H1 (cell line): ENCODE results near the gene PPP2R2C. TPM values are rescaled to one million over a fixed set of nuclear protein-coding genes. Genes with fewer than 3 reads are reported as not detected.

Experiments
- CTCF ChIA-PET: fragments of 300-600 bp; sonication (Branson Sonifier 250); formaldehyde crosslinking; loops from one replicate; lab custom pipeline; 2021; ENCODE audit not compliant: partially characterized antibody; lab: Charles Lee
- POLR2A ChIA-PET: fragments of 300-600 bp; sonication (Branson Sonifier 250); formaldehyde crosslinking; loops from one replicate; lab custom pipeline; 2021; ENCODE audit warnings: inconsistent platforms; ENCODE audit not compliant: partially characterized antibody; lab: Charles Lee
- DNase-seq, 2 experiments: peaks; one replicate each; pipeline versions ENCODE4 v3.0.0 to v3.0.0-alpha.2; 2010 to 2022; ENCODE audit warnings: low spot score in 2 of 2, low read depth in 1 of 2, mixed read lengths in 1 of 2
- FAIRE-seq: peaks from 2 replicates; lab custom pipeline; 2011; peaks lifted over from hg19 to GRCh38; lab: Jason Lieb, UNC
- H2AFZ ChIP-seq: 2 replicates; pipeline ENCODE4 v1.8.1; 2012; ENCODE audit warnings: low read length, inconsistent platforms
- H2AK5ac ChIP-seq: 2 replicates; pipeline ENCODE4 v1.6.1; 2013; ENCODE audit warnings: low read depth, low read length
- H2BK120ac ChIP-seq: replicated peaks from 2 replicates; pipeline ENCODE3; 2013; ENCODE audit warnings: low read depth, low read length, inconsistent platforms
- H2BK12ac ChIP-seq: 2 replicates; pipeline ENCODE4 v1.6.1; 2013; ENCODE audit warnings: low read depth, low read length
- H2BK15ac ChIP-seq: 2 replicates; pipeline ENCODE4 v1.6.1; 2013; ENCODE audit warnings: low read length
- H2BK20ac ChIP-seq: 2 replicates; pipeline ENCODE4 v1.6.1; 2013; ENCODE audit warnings: low read length
- H2BK5ac ChIP-seq: 2 replicates; pipeline ENCODE4 v1.6.1; 2013; ENCODE audit warnings: low read depth, low read length
- H3K14ac ChIP-seq: 2 replicates; pipeline ENCODE4 v1.6.1; 2013; ENCODE audit warnings: inconsistent platforms; ENCODE audit not compliant: insufficient read length
- H3K18ac ChIP-seq: 2 replicates; pipeline ENCODE4 v1.6.1; 2013; ENCODE audit warnings: low read length; ENCODE audit errors: extremely low read depth
- H3K23ac ChIP-seq: 2 replicates; pipeline ENCODE4 v1.6.1; 2013; ENCODE audit warnings: inconsistent platforms; ENCODE audit not compliant: insufficient read length
- H3K23me2 ChIP-seq: 2 replicates; pipeline ENCODE4 v1.6.1; 2013; ENCODE audit warnings: low read depth, low read length
- H3K27ac ChIP-seq: 2 replicates; pipeline ENCODE4 v1.6.1; 2011; ENCODE audit warnings: low read depth, low read length, inconsistent platforms
- H3K27me3 ChIP-seq, 4 experiments: replicated peaks in 1 of 4; 1 replicate in 1 of 4; 2 replicates in 3 of 4; pipeline versions ENCODE4 v1.6.1 to v1.8.1; 2011 to 2013; ENCODE audit warnings: low read length in 3 of 4, mild to moderate bottlenecking in 3 of 4, inconsistent platforms in 2 of 4, mixed read lengths in 2 of 4, moderate library complexity in 1 of 4; ENCODE audit not compliant: control insufficient read depth in 3 of 4, insufficient read depth in 3 of 4; ENCODE audit errors: extremely low read depth in 1 of 4
- H3K36me3 ChIP-seq, 4 experiments: 2 replicates each; pipeline versions ENCODE4 v1.6.1 to v1.8.1; 2011 to 2013; ENCODE audit warnings: mild to moderate bottlenecking in 4 of 4, low read length in 3 of 4, moderate library complexity in 2 of 4, control low read depth in 1 of 4, inconsistent platforms in 1 of 4; ENCODE audit not compliant: insufficient read depth in 4 of 4, control insufficient read depth in 2 of 4
- H3K4ac ChIP-seq: replicated peaks from 2 replicates; pipeline ENCODE3; 2013; ENCODE audit warnings: low read length, low read depth, mixed read lengths, inconsistent platforms; ENCODE audit not compliant: insufficient read length
- H3K4me1 ChIP-seq, 4 experiments: replicated peaks in 1 of 4; 1 replicate in 1 of 4; 2 replicates in 3 of 4; pipeline versions ENCODE4 v1.6.1 to v1.8.1; 2011 to 2013; ENCODE audit warnings: low read length in 3 of 4, inconsistent platforms in 2 of 4, mixed read lengths in 1 of 4; ENCODE audit not compliant: insufficient read depth in 4 of 4, control insufficient read depth in 3 of 4
- H3K4me2 ChIP-seq, 2 experiments: 2 replicates each; pipeline versions ENCODE4 v1.6.1 to v1.8.1; 2011 to 2013; ENCODE audit warnings: low read depth in 2 of 2, low read length in 2 of 2, control low read depth in 1 of 2, inconsistent platforms in 1 of 2, mild to moderate bottlenecking in 1 of 2; ENCODE audit not compliant: insufficient read depth in 1 of 2
- H3K4me3 ChIP-seq, 4 experiments: fragments of 200-600, 300-600 bp in 1 of 4; sonication (generic), shearing (Covaris generic), sonication (Bioruptor Twin) in 1 of 4; 2 replicates each; pipeline versions ENCODE4 v1.5.1 to v1.8.1; 2011 to 2016; ENCODE audit warnings: low read length in 4 of 4, low read depth in 3 of 4, control low read depth in 2 of 4, inconsistent platforms in 2 of 4, mild to moderate bottlenecking in 2 of 4, mixed read lengths in 1 of 4, moderate library complexity in 1 of 4; ENCODE audit not compliant: insufficient read depth in 2 of 4; ENCODE audit errors: extremely low read depth in 1 of 4
- H3K56ac ChIP-seq: replicated peaks from 2 replicates; pipeline ENCODE3; 2013; ENCODE audit warnings: low read depth, mild to moderate bottlenecking, mixed read lengths, low read length, inconsistent platforms; ENCODE audit not compliant: insufficient read length
- H3K79me1 ChIP-seq: 2 replicates; pipeline ENCODE4 v1.6.1; 2013; ENCODE audit warnings: low read depth, low read length, control low read depth
- H3K79me2 ChIP-seq, 2 experiments: 2 replicates each; pipeline versions ENCODE4 v1.6.1 to v1.8.1; 2012 to 2013; ENCODE audit warnings: low read length in 2 of 2, mild to moderate bottlenecking in 2 of 2, inconsistent platforms in 1 of 2; ENCODE audit not compliant: insufficient read depth in 2 of 2, control insufficient read depth in 1 of 2
- H3K9ac ChIP-seq, 4 experiments: replicated peaks in 1 of 4; 1 replicate in 1 of 4; 2 replicates in 3 of 4; pipeline versions ENCODE4 v1.6.1 to v1.8.1; 2011 to 2013; ENCODE audit warnings: low read depth in 3 of 4, low read length in 3 of 4, control low read depth in 2 of 4, mild to moderate bottlenecking in 2 of 4, moderate library complexity in 2 of 4, inconsistent platforms in 1 of 4; ENCODE audit errors: extremely low read depth in 1 of 4
- H3K9me3 ChIP-seq, 2 experiments: 2 replicates each; pipeline versions ENCODE4 v1.6.1 to v1.8.1; 2012 to 2013; ENCODE audit warnings: mild to moderate bottlenecking in 2 of 2, moderate library complexity in 2 of 2, control low read depth in 1 of 2, inconsistent platforms in 1 of 2, low read depth in 1 of 2, low read length in 1 of 2, mixed read lengths in 1 of 2; ENCODE audit not compliant: insufficient read depth in 2 of 2
- H4K20me1 ChIP-seq, 2 experiments: replicated peaks in 1 of 2; 2 replicates each; pipeline versions ENCODE3 to v1.8.1; 2011 to 2013; ENCODE audit warnings: inconsistent platforms in 2 of 2, low read length in 2 of 2, mild to moderate bottlenecking in 1 of 2; ENCODE audit not compliant: insufficient read depth in 2 of 2, control insufficient read depth in 1 of 2
- H4K5ac ChIP-seq: 2 replicates; pipeline ENCODE4 v1.6.1; 2013; ENCODE audit warnings: low read length, low read depth, mixed read lengths, inconsistent platforms; ENCODE audit not compliant: insufficient read length
- H4K8ac ChIP-seq: 2 replicates; pipeline ENCODE4 v1.8.0; 2013; ENCODE audit warnings: mild to moderate bottlenecking, moderate library complexity, low read length, inconsistent platforms; ENCODE audit not compliant: insufficient read depth; ENCODE audit errors: extremely low read depth
- H4K91ac ChIP-seq: replicated peaks from 2 replicates; pipeline ENCODE3; 2013; ENCODE audit warnings: low read length, mixed read lengths, inconsistent platforms; ENCODE audit not compliant: insufficient read length
- ASH2L ChIP-seq: fragments of 200-600, 300-600 bp; sonication (generic); IDR thresholded peaks from one replicate; pipeline ENCODE4 v1.7.1; 2017; ENCODE audit warnings: low read length
- BRCA1 ChIP-seq: IDR thresholded peaks from 2 replicates; pipeline ENCODE4 v1.6.1; 2012; ENCODE audit warnings: low read depth, low read length, improper control_type of control experiment
- CEBPB ChIP-seq: IDR thresholded peaks from 2 replicates; pipeline ENCODE4 v1.6.1; 2012; ENCODE audit warnings: low read depth, low read length
- FOSL1 ChIP-seq: IDR thresholded peaks from 2 replicates; pipeline ENCODE4 v1.6.1; 2011; ENCODE audit warnings: mild to moderate bottlenecking, low read depth, low read length, moderate library complexity; ENCODE audit not compliant: insufficient read depth
- JUND ChIP-seq: IDR thresholded peaks from 2 replicates; pipeline ENCODE4 v1.6.1; 2011; ENCODE audit warnings: mild to moderate bottlenecking, improper control_type of control experiment, low read length
- RXRA ChIP-seq: IDR thresholded peaks from 2 replicates; pipeline ENCODE4 v1.6.1; 2011; ENCODE audit warnings: low read depth, mild to moderate bottlenecking, low read length, moderate library complexity; ENCODE audit not compliant: insufficient read depth
- SIRT6 ChIP-seq: IDR thresholded peaks from one replicate; pipeline ENCODE4 v1.7.1; 2012; ENCODE audit warnings: low read length, inconsistent platforms
- SUZ12 ChIP-seq: fragments of 200-600 bp; sonication (generic); IDR thresholded peaks from 2 replicates; pipeline ENCODE4 v1.6.1; 2012; ENCODE audit warnings: mild to moderate bottlenecking, inconsistent platforms, low read length, moderate library complexity, mixed read lengths
- YY1 ChIP-seq: IDR thresholded peaks from 2 replicates; pipeline ENCODE4 v1.6.1; 2011; ENCODE audit warnings: low read depth, mild to moderate bottlenecking, low read length
- WGBS, 2 experiments: shearing (Covaris generic) in 1 of 2; methylation state at CpG; one replicate each; pipeline versions ENCODE4 v1.1.6 to v1.1.7; 2013 to 2015; ENCODE audit warnings: low lambda C conversion rate in 2 of 2, mixed read lengths in 2 of 2, inconsistent platforms in 1 of 2, low coverage in 1 of 2, missing lambda C conversion rate in 1 of 2; ENCODE audit not compliant: insufficient replicate concordance in 2 of 2, insufficient coverage in 1 of 2, insufficient read length in 1 of 2; ENCODE audit errors: extremely low coverage in 1 of 2, missing lambda C conversion rate in 1 of 2; 5-methylcytosine and 5-hydroxymethylcytosine counted together
- polyA plus RNA-seq, 7 experiments: library from polyadenylated mRNA; depleted of rRNA in 3 of 7; stranded (reverse) in 5 of 7; unstranded in 2 of 7; fragments of >200 nt in 5 of 7; fragments of 200-250 nt in 2 of 7; gene quantifications; 1 replicate in 5 of 7; 2 replicates in 1 of 7; 4 replicates in 1 of 7; pipeline versions ENCODE4 v1.2.1 to v1.2.3, GENCODE V29; 2011 to 2013; ENCODE audit warnings: missing spikeins in 2 of 7, mixed read lengths in 2 of 7
- total RNA-seq: library from RNA; stranded (reverse); fragmentation: NEBNext Ultra II Directional; extraction: Animal tissue kit (Norgen Biotek cat#: 25700); gene quantifications from 2 replicates; pipeline ENCODE4 v1.2.1, GENCODE V29; 2021
- TF ChIP-seq, protein P1 (sequence below): IDR thresholded peaks from 2 replicates; pipeline ENCODE4 v1.6.1; 2011; ENCODE audit warnings: low read length, improper control_type of control experiment
- TF ChIP-seq, protein P2 (sequence below), 3 experiments: IDR thresholded peaks; 1 replicate in 2 of 3; 2 replicates in 1 of 3; pipeline versions ENCODE4 v1.5.1 to v1.6.1; 2011; ENCODE audit warnings: low read length in 3 of 3, mild to moderate bottlenecking in 3 of 3, inconsistent platforms in 2 of 3, low read depth in 1 of 3, moderate library complexity in 1 of 3; ENCODE audit not compliant: insufficient read depth in 1 of 3; ENCODE audit errors: control extremely low read depth in 1 of 3

PPP2R2C gene
- total and polyA plus RNA-seq, 2 of the 8 experiments (the other 6 are each of a cell fraction or from before 2014, with no cell fraction given): 6.4 TPM

DNA sequence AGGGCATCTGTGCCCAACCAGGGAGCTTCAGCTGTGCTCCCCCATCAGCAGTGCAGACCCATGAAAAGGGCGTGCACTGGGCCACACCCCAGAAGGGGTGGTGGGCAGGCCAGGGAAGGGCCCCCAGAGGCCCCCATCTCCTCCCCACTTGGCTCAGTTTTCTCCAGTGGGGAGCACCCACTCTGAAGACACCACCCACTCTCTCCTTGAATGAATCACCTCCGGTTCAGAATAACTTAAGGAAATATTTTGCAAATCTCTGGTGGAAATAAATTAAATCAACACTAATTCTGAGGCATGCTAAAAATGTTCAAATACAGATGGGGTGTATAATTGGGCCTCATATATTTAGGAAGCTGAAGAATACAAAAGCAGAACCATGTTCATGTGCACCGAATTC lies 41.3 kb upstream of the PPP2R2C start:
- no peak overlapping the region for H2BK20ac ChIP-seq
- H4K8ac ChIP-seq: no peak overlapping the region
- no peak overlapping the region for H2BK120ac ChIP-seq
- H3K79me1 ChIP-seq: no peaks in the 10 kb centered on the region
- H2AK5ac ChIP-seq: no peak overlapping the region
- 0 out of 7 replicates have a peak, but pooled peaks cover 0 to 4% (median 0%) of the 10 kb centered on the region in 4 experiments for H3K4me1 ChIP-seq
- H4K5ac ChIP-seq: no peak overlapping the region
- CTCF ChIA-PET: interaction anchor here (0.8 kb wide), 1 partner anchor 19 kb away, joined by 3 read pairs; no protein-coding TSS in a partner anchor
- H3K36me3 ChIP-seq: no peaks in the 10 kb centered on the region
- no peak overlapping the region for H3K23ac ChIP-seq
- H3K9ac ChIP-seq: no peak overlapping the region
- no peaks in the 10 kb centered on the region; a peak in 1 of 4 replicates for H3K9me3 ChIP-seq
- no peak overlapping the region for H3K27ac ChIP-seq
- POLR2A ChIA-PET: no interaction called here
- H2AFZ ChIP-seq: no peak overlapping the region
- no peak overlapping the region for H2BK5ac ChIP-seq
- no peaks in the 10 kb centered on the region for H3K79me2 ChIP-seq
- H4K20me1 ChIP-seq: no peaks in the 10 kb centered on the region
- no peak overlapping the region for H2BK12ac ChIP-seq
- H3K4me2 ChIP-seq: no peak overlapping the region
- H3K23me2 ChIP-seq: peaks cover 13% of the 10 kb centered on the region; the same call in 1 of the 2 replicates
- DNase-seq: no peak
- no peak overlapping the region for H3K56ac ChIP-seq
- WGBS, 2 experiments: 74% methylated on average over 3 of the region's 3 CpGs; no CpG with 5 or more reads in 1 of the 2 experiments
- H2BK15ac ChIP-seq: no peak overlapping the region
- H3K18ac ChIP-seq: no peak overlapping the region
- no peak for FAIRE-seq
- H3K27me3 ChIP-seq: no peaks in the 10 kb centered on the region
- H3K14ac ChIP-seq: no peak overlapping the region
- no peak overlapping the region for H3K4me3 ChIP-seq
- no peak overlapping the region for H3K4ac ChIP-seq
- no peak overlapping the region for H4K91ac ChIP-seq
- TF ChIP-seq CEBPB (no peak), SIRT6 (no peak), FOSL1 (no peak), RXRA (no peak), SUZ12 (no peak), YY1 (no peak), BRCA1 (no peak), ASH2L (no peak), JUND (no peak)
- TF ChIP-seq, protein P1, sequence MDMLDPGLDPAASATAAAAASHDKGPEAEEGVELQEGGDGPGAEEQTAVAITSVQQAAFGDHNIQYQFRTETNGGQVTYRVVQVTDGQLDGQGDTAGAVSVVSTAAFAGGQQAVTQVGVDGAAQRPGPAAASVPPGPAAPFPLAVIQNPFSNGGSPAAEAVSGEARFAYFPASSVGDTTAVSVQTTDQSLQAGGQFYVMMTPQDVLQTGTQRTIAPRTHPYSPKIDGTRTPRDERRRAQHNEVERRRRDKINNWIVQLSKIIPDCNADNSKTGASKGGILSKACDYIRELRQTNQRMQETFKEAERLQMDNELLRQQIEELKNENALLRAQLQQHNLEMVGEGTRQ: no peak
- TF ChIP-seq, protein P2, sequence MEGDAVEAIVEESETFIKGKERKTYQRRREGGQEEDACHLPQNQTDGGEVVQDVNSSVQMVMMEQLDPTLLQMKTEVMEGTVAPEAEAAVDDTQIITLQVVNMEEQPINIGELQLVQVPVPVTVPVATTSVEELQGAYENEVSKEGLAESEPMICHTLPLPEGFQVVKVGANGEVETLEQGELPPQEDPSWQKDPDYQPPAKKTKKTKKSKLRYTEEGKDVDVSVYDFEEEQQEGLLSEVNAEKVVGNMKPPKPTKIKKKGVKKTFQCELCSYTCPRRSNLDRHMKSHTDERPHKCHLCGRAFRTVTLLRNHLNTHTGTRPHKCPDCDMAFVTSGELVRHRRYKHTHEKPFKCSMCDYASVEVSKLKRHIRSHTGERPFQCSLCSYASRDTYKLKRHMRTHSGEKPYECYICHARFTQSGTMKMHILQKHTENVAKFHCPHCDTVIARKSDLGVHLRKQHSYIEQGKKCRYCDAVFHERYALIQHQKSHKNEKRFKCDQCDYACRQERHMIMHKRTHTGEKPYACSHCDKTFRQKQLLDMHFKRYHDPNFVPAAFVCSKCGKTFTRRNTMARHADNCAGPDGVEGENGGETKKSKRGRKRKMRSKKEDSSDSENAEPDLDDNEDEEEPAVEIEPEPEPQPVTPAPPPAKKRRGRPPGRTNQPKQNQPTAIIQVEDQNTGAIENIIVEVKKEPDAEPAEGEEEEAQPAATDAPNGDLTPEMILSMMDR (IDR thresholded peaks at IDR 0.05; ENCODE audit: control extremely low read depth in 1 of 3, insufficient read depth in 1 of 3, low read depth in 1 of 3, low read length in 3 of 3): no peak
